HepG2 (cell line): ENCODE measurements around the gene RPH3AL. TPM values are rescaled to one million over a fixed set of nuclear protein-coding genes. Genes with fewer than 3 reads are reported as not detected.

ENCODE experiments used
- ATAC-seq: fragments of 200-7000 bp; cut with Tn5 transposase; 3 replicates; pipeline ENCODE4 v1.9.1; 2020; ENCODE audit warnings: mild to moderate bottlenecking, moderate library complexity
- BruUV-seq: library from RNA; stranded (reverse); fragments of 400-500 nt; replicated peaks from 2 replicates; lab custom pipeline; 2021; lab: Mats Ljungman, UMichigan
- CTCF ChIA-PET: fragments of 300-600 bp; formaldehyde crosslinking; extraction: SDS; loops from one replicate; lab custom pipeline; 2021; ENCODE audit warnings: low total read pairs, inconsistent platforms, low intra/inter-chr PET ratio; lab: Yijun Ruan, JAX
- POLR2A ChIA-PET: fragments of 350-600 bp; sonication (Branson Sonifier 250); formaldehyde crosslinking; loops from one replicate; lab custom pipeline; 2020; ENCODE audit warnings: antibody characterized with exemption, inconsistent platforms; lab: Yijun Ruan, JAX
- DNase-seq: peaks from one replicate; pipeline ENCODE4 v3.0.0-alpha.2; 2015; ENCODE audit warnings: low spot score
- FAIRE-seq: peaks from 3 replicates; lab custom pipeline; 2011; peaks lifted over from hg19 to GRCh38; lab: Jason Lieb, UNC
- H2AFZ ChIP-seq: one replicate; pipeline ENCODE4 v1.6.1; 2011; ENCODE audit warnings: low read length, inconsistent platforms
- H3K27ac ChIP-seq: fragments of 300-600 bp; 3 replicates; pipeline ENCODE4 v1.8.0; 2011; ENCODE audit warnings: mixed run types, mild to moderate bottlenecking, mixed read lengths, low read length, inconsistent platforms; ENCODE audit not compliant: insufficient read depth; ENCODE audit errors: extremely low read length
- H3K27me3 ChIP-seq, 2 experiments: fragments of 200-600 bp in 1 of 2; 2 replicates in 1 of 2; 3 replicates in 1 of 2; pipeline versions ENCODE4 v1.6.0 to v1.8.0; 2011; ENCODE audit warnings: low read length in 2 of 2, mild to moderate bottlenecking in 2 of 2, moderate library complexity in 2 of 2, inconsistent platforms in 1 of 2; ENCODE audit not compliant: insufficient read depth in 2 of 2, control insufficient read depth in 1 of 2
- H3K36me3 ChIP-seq, 2 experiments: fragments of 200-600 bp in 1 of 2; replicated peaks in 1 of 2; 2 replicates in 1 of 2; 3 replicates in 1 of 2; pipeline versions ENCODE4 v1.5.1 to v1.8.0; 2011; ENCODE audit warnings: low read length in 2 of 2, inconsistent platforms in 1 of 2; ENCODE audit not compliant: insufficient read depth in 2 of 2, control insufficient read depth in 1 of 2
- H3K4me1 ChIP-seq: 2 replicates; pipeline ENCODE4 v1.5.1; 2012; ENCODE audit warnings: low read length, inconsistent platforms; ENCODE audit not compliant: insufficient read depth
- H3K4me2 ChIP-seq: 2 replicates; pipeline ENCODE4 v1.6.0; 2011; ENCODE audit warnings: low read depth, low read length, inconsistent platforms
- H3K4me3 ChIP-seq, 3 experiments: fragments of 200-600 bp in 1 of 3; sonication (generic), shearing (Covaris generic) in 1 of 3; replicated peaks in 1 of 3; 2 replicates each; pipeline ENCODE4 v1.5.1; 2011 to 2016; ENCODE audit warnings: low read length in 3 of 3, inconsistent platforms in 2 of 3, low read depth in 2 of 3, mild to moderate bottlenecking in 2 of 3, control low read depth in 1 of 3, mixed read lengths in 1 of 3; ENCODE audit not compliant: insufficient read depth in 1 of 3
- H3K79me2 ChIP-seq: one replicate; pipeline ENCODE4 v1.6.1; 2011; ENCODE audit warnings: low read length, inconsistent platforms; ENCODE audit not compliant: insufficient read depth
- H3K9ac ChIP-seq: 2 replicates; pipeline ENCODE4 v1.6.0; 2011; ENCODE audit warnings: mild to moderate bottlenecking, low read depth, low read length, inconsistent platforms; ENCODE audit not compliant: insufficient read depth
- H3K9me3 ChIP-seq: 2 replicates; pipeline ENCODE4 v1.5.1; 2012; ENCODE audit warnings: mild to moderate bottlenecking, low read length
- H4K20me1 ChIP-seq: 2 replicates; pipeline ENCODE4 v1.6.0; 2011; ENCODE audit warnings: inconsistent platforms, mild to moderate bottlenecking, low read length, moderate library complexity; ENCODE audit not compliant: insufficient read depth
- ADNP ChIP-seq: sonication (generic); formaldehyde crosslinking; IDR thresholded peaks from 2 replicates; pipeline ENCODE4 v1.4.0; 2020; ENCODE audit warnings: missing genetic modification reagents
- CEBPG ChIP-seq: IDR thresholded peaks from 2 replicates; pipeline ENCODE4 v1.6.1; 2016
- ETV6 ChIP-seq: sonication (generic); formaldehyde crosslinking; conservative IDR thresholded peaks from 2 replicates; pipeline ENCODE4 v1.4.0; 2020; ENCODE audit warnings: missing genetic modification reagents
- GRHL1 ChIP-seq: sonication (generic); formaldehyde crosslinking; conservative IDR thresholded peaks from 2 replicates; pipeline ENCODE4 v1.8.0; 2022; ENCODE audit warnings: missing genetic modification reagents
- HOXA7 ChIP-seq: sonication (generic); formaldehyde crosslinking; IDR thresholded peaks from 2 replicates; pipeline ENCODE4 v1.8.1; 2022; ENCODE audit warnings: mild to moderate bottlenecking, missing genetic modification reagents, moderate library complexity
- TAF15 ChIP-seq: fragments of 200-400 bp; formaldehyde crosslinking; IDR thresholded peaks from one replicate; pipeline ENCODE4 v1.6.1; 2018; ENCODE audit warnings: mild to moderate bottlenecking, low read depth, low read length; ENCODE audit not compliant: poor library complexity, severe bottlenecking
- ZBTB3 ChIP-seq: sonication (generic); formaldehyde crosslinking; IDR thresholded peaks from 2 replicates; pipeline ENCODE4 v1.4.0; 2020; ENCODE audit warnings: low read depth, mild to moderate bottlenecking, moderate library complexity, missing genetic modification reagents, borderline replicate concordance
- WGBS: methylation state at CpG from one replicate; pipeline ENCODE4 v1.1.6; 2017; ENCODE audit warnings: low lambda C conversion rate; 5-methylcytosine and 5-hydroxymethylcytosine counted together
- in situ Hi-C: cut with HindIII; loops from 2 replicates; pipeline ENCODE4 v1.10.0; 2017; ENCODE audit warnings: low pct_unique_long_range_greater_than_20kb; ENCODE audit not compliant: extremely low pct_ligation_motif_present
- intact Hi-C: fragments of 100-400 bp; cut with micrococcal nuclease; formaldehyde crosslinking; loops from one replicate; pipeline ENCODE4 v1.10.0; 2022; ENCODE audit not compliant: unreplicated experiment
- polyA plus RNA-seq, 8 experiments: library from polyadenylated mRNA; depleted of rRNA in 3 of 8; stranded (reverse) in 7 of 8; unstranded in 1 of 8; fragments of >200 nt; fragmentation: Illumina TruSeq in 4 of 8; extraction: Trizol in 4 of 8; gene quantifications; 2 replicates each; pipeline versions ENCODE4 v1.2.1 to v1.2.3, GENCODE V29; 2011 to 2016; ENCODE audit warnings: low read depth in 4 of 8, missing spikeins in 1 of 8, mixed read lengths in 1 of 8; ENCODE audit not compliant: insufficient read depth in 1 of 8
- total RNA-seq, 5 experiments: library from RNA; depleted of rRNA; stranded (reverse); fragments of >200 nt; fragmentation: Illumina TruSeq; extraction: Trizol; gene quantifications; 2 replicates each; pipeline ENCODE4 v1.2.3, GENCODE V29; 2016; ENCODE audit warnings: low read depth in 1 of 5

RPH3AL gene
- total and polyA plus RNA-seq, 2 of the 13 experiments (the other 11 are each of a cell fraction or from before 2014, with no cell fraction given), result 7.8 to 16.4 TPM

GRCh38 chr17:258906-259305 is 93.7 kb downstream of the RPH3AL start:
- Histone ChIP-seq H3K9ac (no peak overlapping the region), H3K4me2 (no peak overlapping the region), H3K79me2 (no peaks in the 10 kb centered on the region), H3K9me3 (no peaks in the 10 kb centered on the region), H3K36me3 (peaks cover 5 to 19% of the 10 kb centered on the region in 2 experiments; a peak in 3 of 5 replicates), H2AFZ (no peak overlapping the region), H3K27me3 (no peaks in the 10 kb centered on the region), H3K4me3 (no peak overlapping the region), H3K4me1 (no peaks in the 10 kb centered on the region), H3K27ac (no peak overlapping the region), H4K20me1 (no peaks in the 10 kb centered on the region)
- intact Hi-C loops, result no loop called here
- no TSS peak for BruUV-seq
- POLR2A ChIA-PET, result no interaction called here
- DNase-seq (no peak), ATAC-seq (no peak), FAIRE-seq (no peak)
- 95% methylated on average over 6 of the region's 12 CpGs for WGBS
- CTCF ChIA-PET, result no interaction called here
- TF ChIP-seq ETV6, result no peak
- no peak for TF ChIP-seq ZBTB3 (CRISPR knock-in tag)
- no peak for TF ChIP-seq HOXA7 (CRISPR knock-in tag)
- no peak for TF ChIP-seq GRHL1 (CRISPR knock-in tag)
- TF ChIP-seq ADNP (CRISPR knock-in tag), result no peak
- TF ChIP-seq CEBPG, result no peak
- no peak for TF ChIP-seq TAF15
- in situ Hi-C loops, result no loop called here
